Stimulated activated naive CD8-positive, alpha-beta T cell treated with anti-CD3 and anti-CD28 coated beads, Interleukin-15, Interleukin-2, amounts not matched to agents 100 ng/mL and 50 ng/mL, for 24 hours (primary cell): Measurements from ENCODE around the gene NAB2.
"Not testable (repeated sequence)": the region's sequence is repeated elsewhere in the genome, so short reads cannot be mapped to it uniquely, and the experiment has no call there.

Source experiments
- H3K27ac Mint-ChIP-seq: one replicate; pipeline ENCODE4 v1.8.0; 2021; ENCODE audit warnings: mild to moderate bottlenecking, mixed read lengths
- H3K27me3 Mint-ChIP-seq: one replicate; pipeline ENCODE4 v1.8.0; 2021; ENCODE audit warnings: mixed read lengths
- H3K36me3 Mint-ChIP-seq: one replicate; pipeline ENCODE4 v1.8.0; 2021; ENCODE audit warnings: low read depth, mixed read lengths
- H3K4me1 Mint-ChIP-seq: one replicate; pipeline ENCODE4 v1.8.0; 2021; ENCODE audit warnings: low read depth, mixed read lengths
- H3K4me3 Mint-ChIP-seq: one replicate; pipeline ENCODE4 v1.8.0; 2021; ENCODE audit warnings: mild to moderate bottlenecking, mixed read lengths
- H3K9me3 Mint-ChIP-seq: one replicate; pipeline ENCODE4 v1.8.0; 2021; ENCODE audit warnings: mixed read lengths

Gene NAB2

GRCh38 chr12:57110104-57111030, 21.5 kb downstream of the NAB2 start:
- H3K9me3 Mint-ChIP-seq, result no peaks in the 10 kb centered on the region
- peaks cover 61% of the 10 kb centered on the region for H3K4me1 Mint-ChIP-seq
- H3K27ac Mint-ChIP-seq, result peak overlapping the region; percentile 99
- H3K36me3 Mint-ChIP-seq, result peaks cover 36% of the 10 kb centered on the region
- peak overlapping the region; percentile 89 for H3K4me3 Mint-ChIP-seq
- H3K27me3 Mint-ChIP-seq, result no peaks in the 10 kb centered on the region

GRCh38 chr12:57111031-57111734, 22.3 kb downstream of the NAB2 start, which contains the start of gene STAT6:
TSS of gene STAT6 (minus strand) at chr12:57111362. CDS start at chr12:57108278, 3,084 bp downstream.
- H3K27ac Mint-ChIP-seq, result peak within 1 kb of the TSS; percentile 99
- no peaks in the 10 kb centered on the region for H3K27me3 Mint-ChIP-seq
- peaks cover 30% of the 10 kb centered on the region for H3K36me3 Mint-ChIP-seq
- peaks cover 53% of the 10 kb centered on the region for H3K4me1 Mint-ChIP-seq
- peak within 1 kb of the TSS; percentile 89 for H3K4me3 Mint-ChIP-seq
- H3K9me3 Mint-ChIP-seq, result no peaks in the 10 kb centered on the region

GRCh38 chr12:57112492-57113294, 23.8 kb downstream of the NAB2 start:
- no peaks in the 10 kb centered on the region for H3K27me3 Mint-ChIP-seq
- H3K9me3 Mint-ChIP-seq, result no peaks in the 10 kb centered on the region
- peaks cover 15% of the 10 kb centered on the region for H3K36me3 Mint-ChIP-seq
- peak overlapping the region; percentile 99 for H3K27ac Mint-ChIP-seq
- peaks cover 38% of the 10 kb centered on the region for H3K4me1 Mint-ChIP-seq
- peak overlapping the region; percentile 89 for H3K4me3 Mint-ChIP-seq

- H3K36me3 Mint-ChIP-seq, result no peaks in the 10 kb centered on the region
- H3K27me3 Mint-ChIP-seq, result no peaks in the 10 kb centered on the region
- H3K4me3 Mint-ChIP-seq, result no peak overlapping the region
- H3K9me3 Mint-ChIP-seq, result no peaks in the 10 kb centered on the region
- H3K4me1 Mint-ChIP-seq, result peaks cover 34% of the 10 kb centered on the region
- H3K27ac Mint-ChIP-seq, result no peak overlapping the region
Observed at GRCh38 chr12:57116580-57117281, 27.8 kb downstream of the NAB2 start.

GRCh38 chr12:57118711-57119271, 29.9 kb downstream of the NAB2 start:
- Mint-ChIP-seq H3K4me1 (peaks cover 18% of the 10 kb centered on the region), H3K27me3 (no peaks in the 10 kb centered on the region), H3K9me3 (no peaks in the 10 kb centered on the region), H3K27ac (peak overlapping the region; percentile 24), H3K36me3 (no peaks in the 10 kb centered on the region), H3K4me3 (no peak overlapping the region)

- peaks cover 22% of the 10 kb centered on the region for H3K4me1 Mint-ChIP-seq
- peak overlapping the region; percentile 24 for H3K27ac Mint-ChIP-seq
- no peaks in the 10 kb centered on the region for H3K9me3 Mint-ChIP-seq
- H3K36me3 Mint-ChIP-seq, result no peaks in the 10 kb centered on the region
- no peak overlapping the region for H3K4me3 Mint-ChIP-seq
- H3K27me3 Mint-ChIP-seq, result peaks cover 2% of the 10 kb centered on the region
Observed at GRCh38 chr12:57119294-57120085, 30.6 kb downstream of the NAB2 start.

GRCh38 chr12:57120718-57121117, 31.8 kb downstream of the NAB2 start:
- H3K4me1 Mint-ChIP-seq, result peaks cover 24% of the 10 kb centered on the region
- H3K36me3 Mint-ChIP-seq, H3K4me3 Mint-ChIP-seq, H3K27me3 Mint-ChIP-seq, H3K27ac Mint-ChIP-seq, H3K9me3 Mint-ChIP-seq: not testable (repeated sequence)

GRCh38 chr12:57123813-57124212, 34.9 kb downstream of the NAB2 start:
- peaks cover 27% of the 10 kb centered on the region for H3K4me1 Mint-ChIP-seq
- H3K27ac Mint-ChIP-seq, result no peak overlapping the region
- H3K9me3 Mint-ChIP-seq, result no peaks in the 10 kb centered on the region
- H3K4me3 Mint-ChIP-seq, result no peak overlapping the region
- H3K27me3 Mint-ChIP-seq, result peaks cover 10% of the 10 kb centered on the region
- H3K36me3 Mint-ChIP-seq, result no peaks in the 10 kb centered on the region

GRCh38 chr12:57124261-57124877, 35.5 kb downstream of the NAB2 start:
- Mint-ChIP-seq H3K27ac (no peak overlapping the region), H3K4me3 (no peak overlapping the region), H3K9me3 (no peaks in the 10 kb centered on the region), H3K4me1 (peaks cover 21% of the 10 kb centered on the region), H3K36me3 (no peaks in the 10 kb centered on the region), H3K27me3 (peaks cover 10% of the 10 kb centered on the region)

GRCh38 chr12:57126061-57126460, 37.1 kb downstream of the NAB2 start:
- Mint-ChIP-seq H3K27ac (no peak overlapping the region), H3K4me1 (peaks cover 20% of the 10 kb centered on the region), H3K4me3 (no peak overlapping the region), H3K36me3 (no peaks in the 10 kb centered on the region), H3K9me3 (no peaks in the 10 kb centered on the region), H3K27me3 (peaks cover 14% of the 10 kb centered on the region)

GRCh38 chr12:57126561-57126960, 37.6 kb downstream of the NAB2 start:
- Mint-ChIP-seq H3K27me3 (peaks cover 14% of the 10 kb centered on the region), H3K9me3 (no peaks in the 10 kb centered on the region), H3K36me3 (no peaks in the 10 kb centered on the region), H3K27ac (no peak overlapping the region), H3K4me3 (no peak overlapping the region), H3K4me1 (peaks cover 20% of the 10 kb centered on the region)

GRCh38 chr12:57127101-57127725, 38.3 kb downstream of the NAB2 start:
- Mint-ChIP-seq H3K4me1 (peaks cover 20% of the 10 kb centered on the region), H3K27ac (no peak overlapping the region), H3K27me3 (peaks cover 14% of the 10 kb centered on the region), H3K9me3 (no peaks in the 10 kb centered on the region), H3K4me3 (peak overlapping the region; percentile 80), H3K36me3 (no peaks in the 10 kb centered on the region)
